ACHN (cell line): ENCODE data around the gene ATP8B3.

ENCODE experiments used
- DNase-seq: peaks from one replicate; pipeline ENCODE4 v3.0.0-alpha.2; 2015
- in situ Hi-C: cut with HindIII; loops from 2 replicates; pipeline ENCODE4 v1.10.0; 2017; ENCODE audit warnings: low sequenced_read_pairs, low pct_ligation_motif_present, low pct_unique_long_range_greater_than_20kb

The ATP8B3 gene

GRCh38 chr19:1839658-1840540, 27.8 kb upstream of the ATP8B3 start:
- in situ Hi-C loops, result no loop called here

GRCh38 chr19:1837625-1838105, 25.6 kb upstream of the ATP8B3 start:
- in situ Hi-C loops, result no loop called here
- peak; percentile 39 for DNase-seq

More at GRCh38 chr19:1839658-1840540, 27.8 kb upstream of the ATP8B3 start:
- no peak for DNase-seq

GRCh38 chr19:1837222-1837565, 25.1 kb upstream of the ATP8B3 start:
- DNase-seq, result no peak
- in situ Hi-C loops, result no loop called here

GRCh38 chr19:1836458-1837221, 24.6 kb upstream of the ATP8B3 start:
- no peak for DNase-seq
- in situ Hi-C loops, result no loop called here

- no peak for DNase-seq
- in situ Hi-C loops, result no loop called here
Measured at GRCh38 chr19:1833540-1833939, 21.5 kb upstream of the ATP8B3 start.

- in situ Hi-C loops, result no loop called here
- no peak for DNase-seq
Measured at GRCh38 chr19:1832046-1832663, 20.1 kb upstream of the ATP8B3 start.

GRCh38 chr19:1830978-1831377, 18.9 kb upstream of the ATP8B3 start:
- in situ Hi-C loops, result no loop called here
- no peak for DNase-seq

GRCh38 chr19:1830568-1830967, 18.5 kb upstream of the ATP8B3 start:
- in situ Hi-C loops, result no loop called here

GRCh38 chr19:1829958-1830357, 17.9 kb upstream of the ATP8B3 start:
- no peak for DNase-seq
- in situ Hi-C loops, result no loop called here

More at GRCh38 chr19:1830568-1830967, 18.5 kb upstream of the ATP8B3 start:
- no peak for DNase-seq

GRCh38 chr19:1828279-1829238, 16.5 kb upstream of the ATP8B3 start:
- in situ Hi-C loops, result no loop called here
- DNase-seq, result no peak

GRCh38 chr19:1827566-1828278, 15.6 kb upstream of the ATP8B3 start:
- in situ Hi-C loops, result no loop called here
- no peak for DNase-seq

- in situ Hi-C loops, result no loop called here
- no peak for DNase-seq
Measured at GRCh38 chr19:1826557-1827521, 14.8 kb upstream of the ATP8B3 start.

GRCh38 chr19:1825909-1826556, 14.0 kb upstream of the ATP8B3 start:
- peak; percentile 55 for DNase-seq

GRCh38 chr19:1824252-1824622, 12.2 kb upstream of the ATP8B3 start:
- in situ Hi-C loops, result no loop called here
- DNase-seq, result no peak

More at GRCh38 chr19:1825909-1826556, 14.0 kb upstream of the ATP8B3 start:
- in situ Hi-C loops, result no loop called here

GRCh38 chr19:1823539-1824251, 11.6 kb upstream of the ATP8B3 start:
- in situ Hi-C loops, result no loop called here
- DNase-seq, result no peak

GRCh38 chr19:1823020-1823419, 10.9 kb upstream of the ATP8B3 start:
- no peak for DNase-seq
- in situ Hi-C loops, result no loop called here
